GM15510 (cell line): ENCODE data around the gene GLO1.

Source experiments
- POLR2A ChIP-seq: IDR thresholded peaks from 3 replicates; pipeline ENCODE4 v1.6.1; 2011; ENCODE audit warnings: borderline replicate concordance; ENCODE audit not compliant: insufficient read length; ENCODE audit errors: extremely low read depth

Gene GLO1

GRCh38 chr6:38719358-38719757 is 16.4 kb upstream of the GLO1 start:
- TF ChIP-seq POLR2A = no peak

- no peak for TF ChIP-seq POLR2A
Observed at GRCh38 chr6:38716825-38717224, 13.9 kb upstream of the GLO1 start.

GRCh38 chr6:38715016-38715689 is 12.2 kb upstream of the GLO1 start, which contains the start of gene DNAH8:
DNAH8 (plus strand) TSS chr6:38715311; CDS start chr6:38722810, 7,499 bp downstream.
- TF ChIP-seq POLR2A = no peak

- no peak for TF ChIP-seq POLR2A
Observed at GRCh38 chr6:38714239-38715015, 11.5 kb upstream of the GLO1 start.

GRCh38 chr6:38713812-38714211 is 10.9 kb upstream of the GLO1 start:
- no peak for TF ChIP-seq POLR2A

- TF ChIP-seq POLR2A = no peak
Observed at GRCh38 chr6:38708496-38708895, 5.6 kb upstream of the GLO1 start.

- TF ChIP-seq POLR2A = no peak
Observed at GRCh38 chr6:38705924-38706323, 3.0 kb upstream of the GLO1 start.

- TF ChIP-seq POLR2A = no peak
Observed at GRCh38 chr6:38703949-38704590, 1.1 kb upstream of the GLO1 start.

GRCh38 chr6:38701551-38701950 is 1.4 kb downstream of the GLO1 start:
- TF ChIP-seq POLR2A = no peak

- TF ChIP-seq POLR2A = no peak
Observed at GRCh38 chr6:38697846-38698245, 5.1 kb downstream of the GLO1 start.

- no peak for TF ChIP-seq POLR2A
Observed at GRCh38 chr6:38696345-38696744, 6.6 kb downstream of the GLO1 start.

- TF ChIP-seq POLR2A = no peak
Observed at GRCh38 chr6:38695933-38696332, 7.0 kb downstream of the GLO1 start.

GRCh38 chr6:38695227-38695900 is 7.6 kb downstream of the GLO1 start:
- TF ChIP-seq POLR2A = no peak

GRCh38 chr6:38688579-38689087 is 14.3 kb downstream of the GLO1 start:
- TF ChIP-seq POLR2A = no peak

- TF ChIP-seq POLR2A = no peak
Observed at GRCh38 chr6:38687549-38687948, 15.4 kb downstream of the GLO1 start.
